MCF 10A (cell line): ENCODE data around the gene TDRD1. TPM values are rescaled to one million over a fixed set of nuclear protein-coding genes. Genes with fewer than 3 reads are reported as not detected.

Experiments
- BruUV-seq: library from RNA; stranded (reverse); fragments of 400-500 nt; replicated peaks from 2 replicates; lab custom pipeline; 2021; lab: Mats Ljungman, UMichigan
- CTCF ChIA-PET: fragments of 300-600 bp; sonication (Branson Sonifier 250); formaldehyde crosslinking; extraction: SDS; loops from one replicate; lab custom pipeline; 2021; ENCODE audit warnings: antibody characterized with exemption, inconsistent platforms; lab: Yijun Ruan, JAX
- POLR2A ChIA-PET: fragments of 300-600, 350-650 bp; sonication (Branson Sonifier 250); formaldehyde crosslinking; extraction: SDS; loops from one replicate; lab custom pipeline; 2020; ENCODE audit warnings: antibody characterized with exemption, inconsistent platforms; lab: Yijun Ruan, JAX
- DNase-seq: peaks from one replicate; pipeline ENCODE4 v3.0.0-alpha.2; 2018; ENCODE audit not compliant: unreplicated experiment
- H3K27ac Mint-ChIP-seq: one replicate; pipeline ENCODE4 v1.8.0; 2022; ENCODE audit warnings: mild to moderate bottlenecking, low read depth, mixed read lengths; ENCODE audit not compliant: unreplicated experiment
- H3K27me3 Mint-ChIP-seq: one replicate; pipeline ENCODE4 v1.8.0; 2022; ENCODE audit warnings: mixed read lengths; ENCODE audit not compliant: insufficient read depth, unreplicated experiment
- H3K36me3 Mint-ChIP-seq: one replicate; pipeline ENCODE4 v1.8.0; 2022; ENCODE audit warnings: mild to moderate bottlenecking, moderate library complexity, mixed read lengths; ENCODE audit not compliant: insufficient read depth, unreplicated experiment
- H3K4me1 Mint-ChIP-seq: one replicate; pipeline ENCODE4 v1.8.0; 2022; ENCODE audit warnings: mixed read lengths; ENCODE audit not compliant: insufficient read depth, unreplicated experiment
- H3K4me3 Mint-ChIP-seq: one replicate; pipeline ENCODE4 v1.8.0; 2022; ENCODE audit warnings: mild to moderate bottlenecking, moderate library complexity, mixed read lengths; ENCODE audit not compliant: unreplicated experiment
- H3K9me3 Mint-ChIP-seq: one replicate; pipeline ENCODE4 v1.8.0; 2022; ENCODE audit warnings: mixed read lengths; ENCODE audit not compliant: unreplicated experiment
- intact Hi-C: fragments of 100-400 bp; cut with micrococcal nuclease; formaldehyde crosslinking; loops from 2 replicates; pipeline ENCODE4 v1.14.1; 2022
- total RNA-seq: library from RNA; stranded (reverse); gene quantifications from 2 replicates; pipeline ENCODE4 v1.2.3, GENCODE V29; 2022
- TF ChIP-seq, protein P1 (sequence below): fragments of 200-600 bp; IDR thresholded peaks from one replicate; pipeline ENCODE4 v1.8.0; 2022; ENCODE audit warnings: antibody characterized with exemption, mild to moderate bottlenecking; ENCODE audit not compliant: unreplicated experiment

Gene TDRD1
- total RNA-seq, 1 experiment from 2014 or later = not detected

DNA sequence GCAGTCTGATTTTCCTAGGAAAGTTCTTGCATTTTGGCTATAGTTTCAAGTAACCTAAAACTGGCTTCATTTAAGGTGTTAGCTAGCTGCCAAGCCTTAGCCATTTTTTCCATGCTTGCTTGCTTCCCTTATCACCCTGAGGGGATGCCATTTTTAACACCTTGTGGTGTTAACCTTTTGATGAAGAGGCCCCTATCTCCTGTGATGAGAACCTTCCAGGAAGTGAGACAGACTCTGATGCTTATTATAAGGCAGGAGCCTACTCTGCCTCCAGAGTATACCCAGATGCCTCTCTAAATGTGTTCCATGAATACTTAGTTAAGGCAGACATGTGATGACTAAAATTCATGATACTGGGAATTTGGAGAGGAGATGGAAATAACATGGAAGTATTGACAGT is 55.0 kb downstream of the TDRD1 start:
- POLR2A ChIA-PET = interaction anchor here (2.2 kb wide), 1 partner anchor 11 kb away, joined by 7 read pairs; no protein-coding TSS in a partner anchor
- Mint-ChIP-seq H3K27me3 (no peaks in the 10 kb centered on the region), H3K4me3 (no peak overlapping the region), H3K9me3 (no peaks in the 10 kb centered on the region), H3K36me3 (no peaks in the 10 kb centered on the region), H3K27ac (no peak overlapping the region), H3K4me1 (no peaks in the 10 kb centered on the region)
- intact Hi-C loops = no loop called here
- CTCF ChIA-PET = no interaction called here
- TF ChIP-seq, protein P1, sequence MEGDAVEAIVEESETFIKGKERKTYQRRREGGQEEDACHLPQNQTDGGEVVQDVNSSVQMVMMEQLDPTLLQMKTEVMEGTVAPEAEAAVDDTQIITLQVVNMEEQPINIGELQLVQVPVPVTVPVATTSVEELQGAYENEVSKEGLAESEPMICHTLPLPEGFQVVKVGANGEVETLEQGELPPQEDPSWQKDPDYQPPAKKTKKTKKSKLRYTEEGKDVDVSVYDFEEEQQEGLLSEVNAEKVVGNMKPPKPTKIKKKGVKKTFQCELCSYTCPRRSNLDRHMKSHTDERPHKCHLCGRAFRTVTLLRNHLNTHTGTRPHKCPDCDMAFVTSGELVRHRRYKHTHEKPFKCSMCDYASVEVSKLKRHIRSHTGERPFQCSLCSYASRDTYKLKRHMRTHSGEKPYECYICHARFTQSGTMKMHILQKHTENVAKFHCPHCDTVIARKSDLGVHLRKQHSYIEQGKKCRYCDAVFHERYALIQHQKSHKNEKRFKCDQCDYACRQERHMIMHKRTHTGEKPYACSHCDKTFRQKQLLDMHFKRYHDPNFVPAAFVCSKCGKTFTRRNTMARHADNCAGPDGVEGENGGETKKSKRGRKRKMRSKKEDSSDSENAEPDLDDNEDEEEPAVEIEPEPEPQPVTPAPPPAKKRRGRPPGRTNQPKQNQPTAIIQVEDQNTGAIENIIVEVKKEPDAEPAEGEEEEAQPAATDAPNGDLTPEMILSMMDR = no peak
- no TSS peak for BruUV-seq
- no peak for DNase-seq

DNA sequence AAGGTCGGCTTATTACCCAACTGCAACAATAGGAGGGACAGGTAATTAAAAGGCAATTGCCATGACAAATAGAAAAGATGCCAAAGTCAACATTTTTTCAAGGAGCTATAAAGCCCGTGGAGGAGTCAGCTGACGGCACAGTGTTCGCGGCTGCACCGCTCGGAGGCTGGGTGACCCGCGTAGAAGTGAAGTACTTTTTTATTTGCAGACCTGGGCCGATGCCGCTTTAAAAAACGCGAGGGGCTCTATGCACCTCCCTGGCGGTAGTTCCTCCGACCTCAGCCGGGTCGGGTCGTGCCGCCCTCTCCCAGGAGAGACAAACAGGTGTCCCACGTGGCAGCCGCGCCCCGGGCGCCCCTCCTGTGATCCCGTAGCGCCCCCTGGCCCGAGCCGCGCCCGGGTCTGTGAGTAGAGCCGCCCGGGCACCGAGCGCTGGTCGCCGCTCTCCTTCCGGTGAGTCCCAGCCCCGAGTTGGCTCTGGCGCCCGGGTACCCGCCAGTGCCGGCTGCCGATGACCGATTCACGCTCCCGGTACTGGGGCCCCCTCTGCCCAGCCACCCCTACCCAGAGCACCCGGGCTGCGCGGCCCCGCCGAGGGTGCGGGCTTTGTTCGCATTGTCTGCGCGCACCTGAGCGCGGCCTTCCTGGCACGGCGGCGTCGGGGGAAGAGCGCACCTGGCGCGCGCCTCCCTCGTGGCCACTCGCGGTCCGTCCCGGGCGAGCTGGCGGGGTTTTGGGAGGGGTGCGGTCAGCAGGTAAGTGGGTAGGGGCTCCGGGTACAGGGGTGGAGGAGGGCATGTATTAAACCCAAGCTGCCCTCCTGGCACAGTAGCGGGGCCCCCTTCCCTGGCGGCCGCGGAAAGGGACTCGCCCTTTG is 60.2 kb downstream of the TDRD1 start, which contains the start of gene VWA2:
Gene VWA2 (plus strand): TSS at position 138 of the 877 bp plus-strand sequence. CDS start 9,460 bp downstream, outside the sequence.
- CTCF ChIA-PET = no interaction called here
- POLR2A ChIA-PET = interaction anchor here (1.5 kb wide), 1 partner anchor 65 kb away, joined by 10 read pairs; the partner anchor contains the start of gene CCDC186
- Mint-ChIP-seq H3K4me3 (no peak within 1 kb of the TSS), H3K4me1 (peaks cover 9% of the 10 kb centered on the region), H3K27me3 (no peaks in the 10 kb centered on the region), H3K36me3 (no peaks in the 10 kb centered on the region), H3K27ac (no peak within 1 kb of the TSS), H3K9me3 (no peaks in the 10 kb centered on the region)
- DNase-seq = no peak
- intact Hi-C loops = no loop called here
- no TSS peak for BruUV-seq
- TF ChIP-seq, protein P1 = no peak

DNA sequence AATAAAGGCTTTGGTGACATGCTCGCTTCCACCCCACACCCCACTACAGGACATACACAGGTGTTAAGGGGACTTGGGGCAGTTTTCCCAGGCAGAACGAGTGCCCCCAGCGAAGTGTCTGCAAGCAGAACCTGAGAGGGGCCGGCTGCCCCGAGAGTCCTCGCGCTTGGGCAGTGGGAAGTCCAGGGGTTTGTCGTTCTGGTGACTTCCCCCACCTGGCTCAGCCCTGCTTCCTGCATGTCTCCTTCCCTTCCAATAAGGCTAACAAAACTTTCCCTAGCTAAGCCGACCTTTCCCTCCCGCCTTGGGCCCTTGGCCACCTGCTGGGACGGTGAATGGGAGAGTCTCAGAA is 60.8 kb downstream of the TDRD1 start:
- ChIA-PET CTCF (interaction anchor here (0.8 kb wide), 1 partner anchor 64 kb away, joined by 3 read pairs; no protein-coding TSS in a partner anchor), POLR2A (interaction anchor here (1.1 kb wide), 1 partner anchor 65 kb away, joined by 3 read pairs; no protein-coding TSS in a partner anchor)
- H3K27ac Mint-ChIP-seq = no peak overlapping the region
- H3K4me1 Mint-ChIP-seq = peaks cover 15% of the 10 kb centered on the region
- TF ChIP-seq, protein P1 = no peak
- H3K36me3 Mint-ChIP-seq = no peaks in the 10 kb centered on the region
- no peak overlapping the region for H3K4me3 Mint-ChIP-seq
- BruUV-seq = no TSS peak
- no peak for DNase-seq
- no peaks in the 10 kb centered on the region for H3K27me3 Mint-ChIP-seq
- no peaks in the 10 kb centered on the region for H3K9me3 Mint-ChIP-seq
- intact Hi-C loops = no loop called here

DNA sequence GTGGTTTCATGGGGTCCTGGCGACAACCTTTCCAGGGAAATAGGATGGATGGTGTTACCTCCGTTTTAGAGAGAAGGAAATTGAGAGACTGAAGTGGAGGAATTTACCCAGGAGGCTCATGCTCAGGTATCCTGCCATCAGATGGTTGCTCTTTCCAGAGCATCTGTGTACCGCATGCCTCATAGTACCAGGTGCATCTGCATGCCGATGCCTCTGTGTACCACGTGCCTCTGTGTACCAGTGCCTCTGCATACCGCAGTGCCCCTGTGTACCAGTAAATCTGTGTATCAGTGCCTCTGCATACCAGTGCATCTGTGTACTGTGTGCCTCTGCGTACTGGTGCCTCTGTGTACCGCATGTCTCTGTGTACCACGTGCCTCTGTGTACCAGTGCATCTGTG is 63.1 kb downstream of the TDRD1 start:
- TF ChIP-seq, protein P1 = no peak
- intact Hi-C loops = no loop called here
- no peaks in the 10 kb centered on the region for H3K9me3 Mint-ChIP-seq
- ChIA-PET POLR2A (interaction anchor here (1.4 kb wide), 1 partner anchor 29 kb away, joined by 3 read pairs; no protein-coding TSS in a partner anchor), CTCF (no interaction called here)
- H3K27ac Mint-ChIP-seq = no peak overlapping the region
- no peaks in the 10 kb centered on the region for H3K36me3 Mint-ChIP-seq
- H3K4me3 Mint-ChIP-seq = no peak overlapping the region
- BruUV-seq = no TSS peak
- no peak for DNase-seq
- H3K4me1 Mint-ChIP-seq = peaks cover 31% of the 10 kb centered on the region
- no peaks in the 10 kb centered on the region for H3K27me3 Mint-ChIP-seq
